ENCODE data around the gene AHNAK.

AHNAK gene

DNA sequence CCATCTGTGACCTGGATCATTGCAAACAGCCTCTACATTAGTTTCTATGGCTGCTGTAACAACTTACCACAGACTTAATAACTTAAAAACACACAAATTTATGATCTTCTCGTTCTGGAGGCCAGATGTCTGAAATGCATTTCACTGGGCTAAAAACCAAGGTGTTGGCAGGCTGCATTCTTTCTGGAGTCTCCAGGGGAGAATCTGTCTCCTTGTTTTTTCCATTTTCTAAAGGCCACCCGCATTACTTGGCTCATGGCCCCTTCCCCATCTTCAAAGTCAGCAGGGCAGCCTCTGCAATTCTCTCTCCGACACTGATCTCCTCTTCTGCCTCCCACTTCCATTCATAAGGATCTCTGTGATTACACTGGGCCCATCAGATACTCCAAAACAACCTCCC, 116.2 kb downstream of the AHNAK start:
- no peak for DNase-seq

DNA sequence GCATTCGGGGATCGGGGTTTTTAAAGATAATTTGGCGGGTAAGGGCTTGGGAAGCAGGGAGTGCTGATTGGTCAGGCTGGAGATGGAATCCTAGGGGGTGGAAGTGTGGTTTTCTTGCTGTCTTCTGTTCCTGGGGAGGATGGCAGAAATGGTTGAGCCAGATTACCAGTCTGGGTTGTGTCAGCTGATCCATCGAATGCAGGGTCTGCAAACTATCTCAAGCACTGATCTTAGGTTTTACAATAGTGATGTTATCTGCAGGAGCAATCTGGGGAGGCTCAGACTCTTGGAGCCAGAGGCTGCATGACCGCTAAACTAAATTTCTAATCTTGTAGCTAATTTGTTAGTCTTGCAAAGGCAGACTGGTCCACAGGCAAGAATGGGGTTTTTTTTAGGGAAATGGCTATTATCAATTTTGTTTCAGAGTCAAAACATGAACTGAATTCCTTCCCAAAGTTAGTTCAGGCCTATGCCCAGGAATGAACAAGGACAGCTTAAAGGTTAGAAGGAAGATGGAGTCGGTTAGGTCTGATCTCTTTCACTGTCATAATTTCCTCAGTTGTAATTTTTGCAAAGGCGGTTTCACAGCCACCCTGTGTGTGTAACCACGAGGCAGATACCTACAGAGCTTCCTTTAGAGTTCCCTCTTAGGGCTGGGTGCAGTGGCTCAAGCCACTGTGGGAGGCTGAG, 117.6 kb downstream of the AHNAK start:
- DNase-seq: no peak

GRCh38 chr11:62427630-62428233, 118.9 kb downstream of the AHNAK start:
- peak; percentile 6 for DNase-seq

- DNase-seq: no peak
These were observed 123.6 kb downstream of the AHNAK start for GRCh38 chr11:62423012-62423411.

GRCh38 chr11:62421996-62422395, 124.6 kb downstream of the AHNAK start:
- DNase-seq: no peak

DNA sequence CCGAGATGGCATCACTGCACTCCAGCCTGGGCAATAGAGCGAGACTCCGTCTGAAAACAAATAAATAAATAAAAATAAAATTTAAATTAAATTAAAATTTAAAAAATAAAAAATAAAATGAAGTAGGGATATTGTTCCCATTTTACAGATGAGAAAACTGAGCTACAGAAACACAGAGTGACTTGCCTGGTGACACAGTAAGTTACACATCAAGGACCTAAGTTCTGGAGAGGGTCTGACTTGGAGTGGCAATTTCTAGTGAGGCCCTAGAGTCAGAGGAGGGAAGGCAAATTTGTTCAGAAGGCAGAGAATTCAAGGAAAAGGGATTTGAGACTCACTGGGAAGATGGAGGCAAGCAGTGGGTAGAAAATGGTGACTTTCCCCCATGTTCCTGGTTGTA, 125.7 kb downstream of the AHNAK start:
- DNase-seq: no peak

DNA sequence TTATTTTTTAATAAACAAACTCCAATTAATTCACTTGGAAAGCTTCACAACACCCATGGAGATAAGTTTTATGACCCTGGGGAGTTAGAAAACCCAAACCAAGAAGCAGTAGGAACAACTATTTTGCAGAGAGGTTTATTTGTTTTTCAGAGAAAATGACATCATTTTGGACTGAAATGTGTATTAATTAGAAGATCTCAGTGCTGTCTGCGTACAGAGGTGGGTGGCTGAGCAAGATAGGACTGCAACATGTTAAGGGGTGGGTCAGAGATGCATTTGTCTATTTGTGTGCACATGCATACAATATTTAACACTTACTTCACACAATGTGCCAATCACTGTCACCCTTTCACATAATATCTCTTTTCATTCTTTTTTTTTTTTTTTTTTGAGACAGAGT, 126.7 kb downstream of the AHNAK start:
- DNase-seq: no peak

DNA sequence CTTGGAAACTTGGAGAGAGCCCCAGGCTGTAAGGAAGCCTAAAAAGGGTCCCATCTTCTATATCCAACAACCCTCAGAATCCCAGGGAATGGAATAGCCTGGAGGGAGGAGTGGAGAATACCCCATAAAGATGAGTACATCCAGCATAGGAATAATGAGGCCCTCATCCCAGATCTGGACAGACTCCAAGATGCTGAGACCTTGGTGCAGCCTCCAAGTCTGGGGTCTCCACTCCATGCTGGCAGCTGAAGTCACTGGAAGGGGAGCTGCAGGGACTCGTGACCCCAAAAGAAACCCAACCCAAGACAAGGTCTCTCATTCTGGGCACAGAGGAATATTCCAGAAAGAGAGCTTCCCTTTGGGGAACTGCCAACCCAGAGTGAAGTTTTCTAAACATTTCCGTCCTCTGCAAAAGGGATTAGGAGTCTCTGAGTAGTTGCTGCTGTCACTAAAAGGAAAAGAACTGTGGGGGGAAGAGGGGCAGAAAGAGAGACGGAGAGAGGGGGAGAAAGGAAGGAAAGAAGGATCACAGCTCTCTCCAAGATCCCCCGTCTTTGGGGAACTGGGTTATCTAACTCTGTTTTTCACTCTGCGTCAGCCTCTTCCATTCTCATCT, 127.2 kb downstream of the AHNAK start:
- no peak for DNase-seq

DNA sequence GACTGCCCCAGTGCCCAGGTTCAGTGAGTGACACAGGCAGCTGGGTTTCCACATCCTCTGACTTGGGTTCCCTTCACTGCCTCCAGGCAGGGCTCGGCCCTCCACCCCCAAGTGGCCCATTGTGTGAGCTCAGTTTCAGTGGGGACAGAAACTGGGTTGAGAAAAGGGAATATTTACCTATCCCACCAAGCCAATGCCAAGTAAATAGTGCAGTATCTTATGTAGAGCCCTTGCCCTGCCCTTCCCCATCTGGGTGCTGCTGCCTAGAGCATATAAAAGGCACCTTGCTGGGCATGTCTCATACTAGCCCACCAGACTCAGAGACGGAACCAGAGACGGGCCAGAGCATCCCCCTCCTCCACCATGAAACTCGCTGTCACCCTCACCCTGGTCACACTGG, 127.9 kb downstream of the AHNAK start, which contains the start of gene SCGB1A1:
Gene SCGB1A1 (plus strand): TSS at position 301 of the 400 bp plus-strand sequence. CDS start 63 bp downstream, at position 364.
- no peak for DNase-seq

- DNase-seq: no peak
These were observed 128.5 kb downstream of the AHNAK start for GRCh38 chr11:62418136-62418535.

- DNase-seq: no peak
These were observed 130.0 kb downstream of the AHNAK start for GRCh38 chr11:62416596-62416995.

GRCh38 chr11:62413060-62413696, 133.4 kb downstream of the AHNAK start:
- no peak for DNase-seq

DNA sequence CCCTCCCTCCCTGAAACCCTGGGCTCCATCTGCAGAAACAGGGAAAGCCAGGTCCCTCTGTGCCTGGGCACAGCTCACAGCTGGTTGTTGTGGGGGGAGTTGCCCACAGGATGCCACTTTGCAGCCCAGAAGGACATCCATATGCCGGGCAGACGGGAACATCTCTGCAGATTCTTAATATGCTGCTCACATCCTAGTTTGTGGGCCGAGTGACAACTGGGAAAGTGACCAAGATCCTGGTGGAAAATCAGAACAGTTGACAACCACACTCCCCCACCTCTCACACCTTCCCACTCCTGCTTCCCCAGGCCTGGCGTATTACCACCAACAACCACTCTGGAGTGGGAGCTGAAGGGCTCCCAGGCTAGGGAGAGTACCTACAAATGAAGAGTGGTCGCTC, 135.1 kb downstream of the AHNAK start:
- no peak for DNase-seq

DNA sequence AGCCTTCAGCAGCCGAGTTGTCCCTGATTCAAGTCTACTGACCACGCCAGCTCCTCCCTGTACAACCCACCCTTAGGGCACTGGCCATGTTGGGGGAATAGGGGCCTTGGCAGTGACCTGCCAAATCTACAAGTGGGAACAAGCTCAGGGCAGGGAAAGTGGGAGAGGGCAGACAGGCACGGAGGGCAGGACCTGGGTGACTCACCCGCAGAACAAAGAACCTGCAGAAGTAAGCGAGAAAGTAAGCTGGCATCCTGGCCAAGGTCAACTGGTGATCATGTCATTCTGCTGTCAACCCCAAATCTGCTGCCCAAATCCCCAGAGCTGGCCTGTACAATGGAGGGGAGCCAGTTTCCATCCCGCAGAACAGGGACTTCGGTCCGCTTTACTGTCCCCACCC, 135.6 kb downstream of the AHNAK start:
- no peak for DNase-seq

- DNase-seq: no peak
These were observed 136.8 kb downstream of the AHNAK start for GRCh38 chr11:62409831-62410230.

DNA sequence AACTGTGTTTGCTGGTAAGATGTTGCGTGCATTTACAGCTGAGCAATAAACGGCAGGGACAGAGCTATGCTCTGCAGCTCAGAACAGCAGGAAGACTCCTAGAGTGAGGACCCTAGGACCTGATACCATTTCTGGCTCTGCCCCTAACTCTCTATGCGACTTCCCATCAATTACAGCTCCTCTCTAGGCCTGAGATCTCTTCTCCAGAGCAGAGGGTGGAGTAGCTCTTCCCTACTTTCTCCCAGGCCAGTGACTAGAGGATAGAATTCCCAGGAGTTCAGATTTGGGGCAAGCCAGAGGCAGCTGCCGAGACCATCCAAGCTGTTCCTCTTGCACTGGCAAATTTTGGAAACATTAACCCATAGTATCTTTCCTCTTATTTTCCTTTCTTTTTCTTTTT, 140.6 kb downstream of the AHNAK start:
- DNase-seq: no peak

DNA sequence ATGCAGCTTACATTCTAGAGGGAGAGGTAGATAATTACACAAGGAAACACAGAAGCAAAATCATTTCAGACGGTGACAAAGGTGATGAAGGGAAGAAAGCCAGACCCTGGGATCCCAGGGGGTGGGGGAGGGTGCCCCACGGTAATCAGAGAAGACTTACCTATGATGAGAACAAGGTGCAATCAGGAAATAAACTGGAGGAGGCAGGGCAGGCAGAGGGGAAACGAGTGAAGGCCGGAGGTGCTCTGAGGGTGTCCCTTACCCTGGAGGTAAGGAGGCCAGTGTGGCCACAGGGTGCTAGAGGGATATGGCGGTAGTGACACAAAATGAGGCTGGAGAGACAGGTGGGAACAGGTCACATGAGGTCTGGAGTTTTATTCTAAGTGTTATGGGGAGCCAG, 141.7 kb downstream of the AHNAK start:
- no peak for DNase-seq

- no peak for DNase-seq
These were observed 142.2 kb downstream of the AHNAK start for GRCh38 chr11:62404435-62404834.

GRCh38 chr11:62402960-62403730, 143.5 kb downstream of the AHNAK start:
- no peak for DNase-seq

DNA sequence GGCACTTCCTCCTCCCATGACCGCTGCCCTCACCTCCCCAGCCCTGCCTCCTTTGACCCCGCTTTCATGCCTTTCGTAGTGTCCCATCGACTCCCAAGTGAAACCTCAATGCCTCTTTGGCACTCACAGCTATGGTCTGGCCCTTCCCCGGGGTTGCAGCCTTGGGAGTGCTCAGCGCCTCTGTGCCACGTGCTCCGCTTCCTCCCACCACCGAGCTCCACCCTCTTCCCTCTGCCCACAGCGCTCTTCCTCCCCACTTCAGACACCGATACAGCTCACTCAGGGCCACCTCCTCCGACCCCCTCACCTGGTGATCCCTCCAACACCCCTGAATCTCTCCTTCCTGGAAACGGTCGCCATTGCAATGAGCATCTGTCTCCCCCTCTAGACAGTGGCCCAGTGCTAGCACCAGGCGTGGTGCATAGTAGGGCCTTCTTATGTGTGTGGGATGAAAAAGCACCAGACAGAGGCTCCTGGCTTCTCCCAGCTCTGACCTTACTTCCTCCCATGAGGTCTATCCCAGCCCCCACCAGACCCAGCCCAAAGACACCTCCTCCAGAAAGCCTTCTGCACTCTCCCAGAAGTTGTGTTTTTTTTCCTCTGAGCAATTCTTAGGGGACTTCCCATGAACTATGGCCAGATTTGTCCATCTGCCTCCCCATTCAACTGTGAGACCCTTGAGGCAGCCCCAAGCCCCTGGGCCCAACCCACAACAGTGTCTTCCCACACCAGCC, 144.2 kb downstream of the AHNAK start:
- DNase-seq: peak; percentile 79

DNA sequence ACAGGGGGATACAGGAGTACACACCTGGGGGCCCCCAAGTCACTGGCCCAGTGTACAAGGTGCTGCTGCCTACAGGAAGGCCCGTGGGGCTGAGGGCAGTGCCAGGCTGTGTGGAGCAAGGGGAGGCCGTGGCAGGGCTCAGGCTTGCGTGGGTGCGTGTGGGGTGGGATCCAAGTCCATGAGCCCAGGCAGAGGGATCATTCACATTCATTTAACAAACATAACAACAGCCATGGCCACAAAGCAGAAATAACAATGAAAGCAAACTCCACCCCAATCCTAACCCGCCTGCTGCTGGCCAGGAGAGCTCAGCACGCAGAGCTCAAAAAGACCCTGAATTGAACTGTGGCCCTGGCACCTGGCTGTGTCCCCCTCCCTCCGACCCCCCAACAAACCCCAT, 144.8 kb downstream of the AHNAK start:
- DNase-seq: no peak

DNA sequence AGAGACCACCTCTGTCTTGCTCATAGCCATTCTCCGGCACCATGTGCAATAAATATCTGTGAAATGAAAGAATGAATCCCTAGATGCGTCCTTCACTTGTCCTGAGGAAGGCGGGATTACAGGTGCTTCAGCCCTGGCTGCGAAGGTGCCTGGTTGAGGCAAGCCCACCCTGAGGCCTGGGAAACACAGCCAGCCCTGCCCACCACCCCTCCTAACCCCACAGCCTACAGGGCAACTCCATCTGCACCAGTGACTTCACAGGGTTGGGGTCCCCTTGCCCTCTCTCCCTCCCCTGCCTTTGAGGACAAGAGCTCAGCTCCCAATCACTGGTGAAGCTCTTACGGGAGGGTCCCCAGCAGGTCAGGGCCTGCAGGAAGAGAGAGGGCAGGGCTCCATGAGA, 145.2 kb downstream of the AHNAK start:
- no peak for DNase-seq

All from CD4-positive, alpha-beta T cell treated with Interleukin-6 for 4 hours (primary cell).